Heart left ventricle (tissue), 16 donors: ENCODE results near the gene TTC33. TPM values are rescaled to one million over a fixed set of nuclear protein-coding genes. Genes with fewer than 3 reads are reported as not detected.
A peak's percentile ranks its signal among the peaks of the same experiment; 100 is the strongest.
"Not testable (repeated sequence)": the region's sequence is repeated elsewhere in the genome, so short reads cannot be mapped to it uniquely, and the experiment has no call there.

Source experiments
- ATAC-seq, 4 donors: fragments of 200-7000 bp; cut with Tn5 transposase; one replicate each; pipeline ENCODE4 v1.9.1; 2020 to 2022; ENCODE audit warnings: moderate library complexity in 4 of 4, mild to moderate bottlenecking in 3 of 4, moderate number of reproducible peaks in 1 of 4
- DNase-seq, 5 donors: peaks; one replicate each; pipeline ENCODE4 v3.0.0-alpha.2; 2020
- H3K27ac ChIP-seq, 12 donors: fragments of 200-600 bp; sonication (generic) in 4 of 12; one replicate each; pipeline versions ENCODE4 v1.5.0 to v1.8.0; 2016 to 2022; ENCODE audit warnings: mild to moderate bottlenecking in 2 of 12
- H3K27me3 ChIP-seq, 9 donors: fragments of 200-600 bp; sonication (generic) in 2 of 9; one replicate each; pipeline versions ENCODE4 v1.5.1 to v1.8.0; 2016 to 2022; ENCODE audit warnings: mild to moderate bottlenecking in 3 of 9
- H3K36me3 ChIP-seq, 9 donors: fragments of 200-600 bp; sonication (generic) in 2 of 9; one replicate each; pipeline versions ENCODE4 v1.5.0 to v1.8.0; 2018 to 2022; ENCODE audit warnings: mild to moderate bottlenecking in 2 of 9
- H3K4me1 ChIP-seq, 12 donors: fragments of 200-600 bp; sonication (generic) in 4 of 12; one replicate each; pipeline versions ENCODE4 v1.5.0 to v1.8.0; 2016 to 2022; ENCODE audit warnings: mild to moderate bottlenecking in 3 of 12
- H3K4me3 ChIP-seq, 12 donors: fragments of 200-600 bp; sonication (generic) in 4 of 12; one replicate each; pipeline versions ENCODE4 v1.5.0 to v1.8.0; 2017 to 2022; ENCODE audit warnings: mild to moderate bottlenecking in 9 of 12, moderate library complexity in 4 of 12
- H3K9me3 ChIP-seq, 12 donors: fragments of 200-600 bp; sonication (generic) in 4 of 12; one replicate each; pipeline versions ENCODE4 v1.5.0 to v1.8.0; 2016 to 2022; ENCODE audit warnings: mild to moderate bottlenecking in 1 of 12
- CTCF ChIP-seq, 12 donors: fragments of 200-600 bp; sonication (generic) in 4 of 12; IDR thresholded peaks; one replicate each; pipeline versions ENCODE4 v1.5.0 to v1.8.0; 2018 to 2022; ENCODE audit warnings: antibody characterized with exemption in 12 of 12, mild to moderate bottlenecking in 5 of 12
- POLR2A ChIP-seq, 2 donors: fragments of 450-650 bp; IDR thresholded peaks; one replicate each; pipeline ENCODE4 v1.6.1; 2017; ENCODE audit warnings: antibody characterized with exemption in 2 of 2, mild to moderate bottlenecking in 2 of 2, moderate library complexity in 2 of 2
- WGBS, 4 donors: extraction: QIAGEN DNeasy Blood & Tissue Kit in 2 of 4; methylation state at CpG; one replicate each; pipeline versions ENCODE4 v1.1.5 to v1.1.7; 2013 to 2018; 5-methylcytosine and 5-hydroxymethylcytosine counted together
- intact Hi-C, 10 donors: fragments of 100-400 bp; cut with DNase I; formaldehyde crosslinking; loops; one replicate each; pipeline versions ENCODE4 v1.11.1 to v1.14.2; 2022
- polyA plus RNA-seq, 2 donors: library from polyadenylated mRNA; stranded (reverse); fragments of 200-250 nt; gene quantifications; one replicate each; pipeline ENCODE4 v1.2.3, GENCODE V29; 2013
- total RNA-seq, 9 donors: library from RNA; depleted of rRNA in 2 of 9; stranded (reverse); fragments of >200 nt in 2 of 9; fragmentation: NEBNext Ultra II Directional in 3 of 9; extraction: Animal tissue kit (Norgen Biotek cat#: 25700) in 3 of 9; gene quantifications; one replicate each; pipeline versions ENCODE4 v1.1.0 to v1.2.4, GENCODE V29; 2016 to 2023
- donor health status: ischemic (EF 13 %, LVEDD 7.1; RV severe dilation, severe dysfunction).
- donor health status: healthy with polysubstance abuse.
- donor health status: DM: no; HTN: yes; CAD: no.
- donor health status: DM: no; HTN: no; CAD: no.
- donor health status: ischemic (EF 25% LVEDD 6.9; RV normal size, moderate dysfunction).
- donor health status: ischemic (EF 25% LVEDD 5.7; RV mildly dilated, moderate dysfunction).
- donor health status: healthy.
- donor health status: DM: yes; HTN: yes; CAD: no.
- donor health status: ischemic (EF 35%, LVEDD 5.7; RV mildly dilated, moderate dysfunction).
- donor health status: nonischemic (EF 11% LVEDD 7.7; RV severe dilation, severe dysfunction).
- donor health status: DM: yes; HTN: yes; CAD: no.
- donor health status: PGD.
- donor health status: ischemic (EF 29% LVEDD 5.4; RV normal size, mild dysfunction).
- donor health status: nonischemic (EF 23%, LVEDD 6.1; RV moderate dilation, normal function).

The TTC33 gene
- total and polyA plus RNA-seq, 11 donors, result 5.6 to 20.0 (median 14.2) TPM

DNA sequence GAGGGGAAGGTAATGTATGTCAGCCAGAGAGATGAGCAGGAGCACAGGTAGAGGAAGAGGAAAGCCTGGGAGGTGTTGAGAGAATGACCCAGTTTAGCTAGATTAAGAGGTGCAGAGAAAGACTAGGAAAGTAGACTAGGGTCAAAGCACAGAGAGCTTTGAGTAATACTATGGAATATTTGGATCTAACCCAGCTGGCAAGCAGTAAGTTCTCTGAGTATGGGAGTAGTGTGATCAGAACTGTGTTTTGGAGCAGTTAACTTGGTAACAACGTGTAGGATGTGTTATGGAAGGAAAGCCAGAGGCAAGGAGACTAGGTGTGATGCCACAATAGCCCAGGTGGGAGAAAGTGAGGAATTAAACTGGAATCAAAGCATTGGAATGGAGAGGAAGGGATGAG, 160.9 kb downstream of the TTC33 start:
- Histone ChIP-seq H3K4me3 (no peak overlapping the region), H3K36me3 (no peaks in the 10 kb centered on the region), H3K9me3 (no peaks in the 10 kb centered on the region), H3K27ac (no peak overlapping the region), H3K27me3 (no peaks in the 10 kb centered on the region), H3K4me1 (peaks cover 0 to 15% (median 0%) of the 10 kb centered on the region in 12 donors)
- 20 to 32% (median 27%) methylated on average over 1 of the region's 1 CpG for WGBS, 4 donors
- ATAC-seq (no peak), DNase-seq (no peak)
- intact Hi-C loops, result no loop called here
- no peak for TF ChIP-seq POLR2A (IDR thresholded peaks at IDR 0.05)
- no peak for TF ChIP-seq CTCF (IDR thresholded peaks at IDR 0.05)

DNA sequence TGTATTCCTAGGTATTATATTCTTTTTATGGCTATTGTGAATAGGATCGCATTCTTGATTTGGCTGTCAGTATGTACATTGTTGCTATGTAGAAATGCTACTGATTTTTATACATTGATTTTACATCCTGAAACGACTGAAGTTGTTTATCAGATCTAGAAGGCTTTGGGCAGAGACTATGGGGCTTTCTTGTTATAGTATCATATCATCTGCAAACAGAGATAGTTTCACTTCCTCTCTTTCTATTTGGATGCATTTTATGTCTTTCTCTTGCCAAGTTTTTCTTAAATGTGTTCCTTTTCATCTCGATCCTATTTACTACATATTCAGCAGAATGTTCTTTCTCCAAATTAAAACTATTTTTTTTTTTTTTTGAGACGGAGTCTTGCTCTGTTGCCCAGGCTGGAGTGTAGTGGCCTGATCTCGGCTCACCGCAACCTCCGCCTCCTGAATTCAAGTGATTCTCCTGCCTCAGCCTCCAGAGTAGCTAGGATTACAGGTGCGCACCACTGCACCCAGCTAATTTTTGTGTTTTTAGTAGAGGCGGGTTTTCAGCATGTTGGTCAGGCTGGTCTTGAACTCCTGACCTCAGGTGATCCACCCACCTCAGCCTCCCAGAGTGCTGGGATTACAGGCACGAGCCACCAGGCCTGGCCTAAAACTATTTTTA, 163.9 kb downstream of the TTC33 start:
- ATAC-seq, intact Hi-C loops, DNase-seq, H3K36me3 ChIP-seq, H3K27me3 ChIP-seq, H3K9me3 ChIP-seq, H3K4me3 ChIP-seq: not testable (repeated sequence)
- Histone ChIP-seq H3K4me1 (peaks cover 0 to 15% (median 0%) of the 10 kb centered on the region in 12 donors), H3K27ac (peak overlapping the region in 1 of 12 donors; percentile 47)
- WGBS, 4 donors, result 72 to 77% (median 75%) methylated on average over 10 of the region's 10 CpGs

- 75 to 87% (median 79%) methylated on average over 1 of the region's 1 CpG for WGBS, 4 donors
- no peak for TF ChIP-seq CTCF (IDR thresholded peaks at IDR 0.05)
- TF ChIP-seq POLR2A (IDR thresholded peaks at IDR 0.05), result no peak
These were observed 168.4 kb downstream of the TTC33 start for GRCh38 chr5:40587376-40587775.

GRCh38 chr5:40585537-40586267, 170.1 kb downstream of the TTC33 start:
- no peaks in the 10 kb centered on the region for H3K36me3 ChIP-seq
- no peak overlapping the region for H3K4me3 ChIP-seq
- intact Hi-C loops, result no loop called here
- no peaks in the 10 kb centered on the region for H3K27me3 ChIP-seq
- TF ChIP-seq CTCF (IDR thresholded peaks at IDR 0.05) (no peak), POLR2A (IDR thresholded peaks at IDR 0.05) (no peak)
- ATAC-seq, result no peak
- no peaks in the 10 kb centered on the region for H3K9me3 ChIP-seq
- H3K4me1 ChIP-seq, result no peaks in the 10 kb centered on the region
- WGBS, 4 donors, result 88 to 92% (median 90%) methylated on average over 5 of the region's 5 CpGs
- no peak for DNase-seq
- no peak overlapping the region for H3K27ac ChIP-seq

More at GRCh38 chr5:40587376-40587775, 168.4 kb downstream of the TTC33 start:
- Histone ChIP-seq H3K4me1 (peaks cover 0 to 15% (median 0%) of the 10 kb centered on the region in 12 donors), H3K27ac (no peak overlapping the region), H3K9me3 (no peaks in the 10 kb centered on the region), H3K4me3 (no peak overlapping the region), H3K27me3 (no peaks in the 10 kb centered on the region), H3K36me3 (no peaks in the 10 kb centered on the region)
- DNase-seq, result no peak
- intact Hi-C loops, result no loop called here
- ATAC-seq, result no peak
